ENCODE data around the gene ELAVL2. TPM values are rescaled to one million over a fixed set of nuclear protein-coding genes. Genes with fewer than 3 reads are reported as not detected.

Gene ELAVL2
- total and polyA plus RNA-seq, 4 donors = 0.02 to 1.7 TPM; not detected in 2

DNA sequence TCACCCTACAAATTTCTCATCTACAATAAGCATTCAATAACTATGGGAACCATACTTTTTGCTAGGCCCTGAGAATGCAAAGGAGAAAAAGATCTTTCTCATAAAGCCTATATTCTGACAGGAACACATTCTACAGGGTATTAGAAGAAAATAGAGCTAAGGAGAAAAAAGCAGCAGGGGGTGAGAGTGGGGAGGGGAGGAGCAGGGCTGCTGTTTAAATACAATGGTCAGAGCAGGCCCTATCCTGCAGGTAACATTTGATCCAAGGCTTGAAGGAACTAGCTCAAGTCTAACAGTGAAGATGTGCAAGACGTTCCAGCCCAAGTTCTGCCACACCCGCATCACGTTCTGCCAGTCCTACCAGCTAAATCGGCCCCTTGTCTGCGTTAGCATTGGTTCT is 89.7 kb downstream of the ELAVL2 start:
- no peak for ATAC-seq (ENCODE audit: insufficient read depth, low FRiP score)
- no peaks in the 10 kb centered on the region for H3K27me3 ChIP-seq (ENCODE audit: control insufficient read depth in 3 of 3, insufficient read depth in 3 of 3, low read length in 2 of 3)
- H3K36me3 ChIP-seq (ENCODE audit: control insufficient read depth in 4 of 4, insufficient read depth in 4 of 4, low read length in 4 of 4) = no peaks in the 10 kb centered on the region
- H3K4me3 ChIP-seq = no peak overlapping the region
- no peaks in the 10 kb centered on the region for H3K4me1 ChIP-seq (ENCODE audit: control insufficient read depth in 5 of 5, insufficient read depth in 5 of 5, low read length in 5 of 5)
- no peak for DNase-seq
- no peak overlapping the region for H3K27ac ChIP-seq (ENCODE audit: low read depth in 1 of 2, low read length in 1 of 2)
- H3K9ac ChIP-seq (ENCODE audit: insufficient read depth in 1 of 2, low read length in 2 of 2) = no peak overlapping the region
- WGBS, 2 donors = 87 to 91% methylated on average over 5 of the region's 5 CpGs
- TF ChIP-seq, protein P1, sequence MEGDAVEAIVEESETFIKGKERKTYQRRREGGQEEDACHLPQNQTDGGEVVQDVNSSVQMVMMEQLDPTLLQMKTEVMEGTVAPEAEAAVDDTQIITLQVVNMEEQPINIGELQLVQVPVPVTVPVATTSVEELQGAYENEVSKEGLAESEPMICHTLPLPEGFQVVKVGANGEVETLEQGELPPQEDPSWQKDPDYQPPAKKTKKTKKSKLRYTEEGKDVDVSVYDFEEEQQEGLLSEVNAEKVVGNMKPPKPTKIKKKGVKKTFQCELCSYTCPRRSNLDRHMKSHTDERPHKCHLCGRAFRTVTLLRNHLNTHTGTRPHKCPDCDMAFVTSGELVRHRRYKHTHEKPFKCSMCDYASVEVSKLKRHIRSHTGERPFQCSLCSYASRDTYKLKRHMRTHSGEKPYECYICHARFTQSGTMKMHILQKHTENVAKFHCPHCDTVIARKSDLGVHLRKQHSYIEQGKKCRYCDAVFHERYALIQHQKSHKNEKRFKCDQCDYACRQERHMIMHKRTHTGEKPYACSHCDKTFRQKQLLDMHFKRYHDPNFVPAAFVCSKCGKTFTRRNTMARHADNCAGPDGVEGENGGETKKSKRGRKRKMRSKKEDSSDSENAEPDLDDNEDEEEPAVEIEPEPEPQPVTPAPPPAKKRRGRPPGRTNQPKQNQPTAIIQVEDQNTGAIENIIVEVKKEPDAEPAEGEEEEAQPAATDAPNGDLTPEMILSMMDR (IDR thresholded peaks at IDR 0.05; ENCODE audit: control extremely low read depth, extremely low read depth) = no peak
- H3K9me3 ChIP-seq (ENCODE audit: control insufficient read depth in 4 of 4, insufficient read depth in 3 of 4, low read length in 3 of 4) = peaks cover 0 to 2% (median 0%) of the 10 kb centered on the region in 4 donors

- DNase-seq (no peak), ATAC-seq (ENCODE audit: insufficient read depth, low FRiP score) (no peak)
- H3K4me3 ChIP-seq = no peak overlapping the region
- H3K27me3 ChIP-seq (ENCODE audit: control insufficient read depth in 3 of 3, insufficient read depth in 3 of 3, low read length in 2 of 3) = no peaks in the 10 kb centered on the region
- no peak overlapping the region for H3K27ac ChIP-seq (ENCODE audit: low read depth in 1 of 2, low read length in 1 of 2)
- TF ChIP-seq, protein P1 (IDR thresholded peaks at IDR 0.05; ENCODE audit: control extremely low read depth, extremely low read depth) = no peak
- no peak overlapping the region for H3K9ac ChIP-seq (ENCODE audit: insufficient read depth in 1 of 2, low read length in 2 of 2)
- H3K36me3 ChIP-seq (ENCODE audit: control insufficient read depth in 4 of 4, insufficient read depth in 4 of 4, low read length in 4 of 4) = no peaks in the 10 kb centered on the region
- H3K9me3 ChIP-seq (ENCODE audit: control insufficient read depth in 4 of 4, insufficient read depth in 3 of 4, low read length in 3 of 4) = no peaks in the 10 kb centered on the region
- no peaks in the 10 kb centered on the region for H3K4me1 ChIP-seq (ENCODE audit: control insufficient read depth in 5 of 5, insufficient read depth in 5 of 5, low read length in 5 of 5)
- 80 to 86% methylated on average over 2 of the region's 2 CpGs for WGBS, 2 donors
Observed at GRCh38 chr9:23733495-23734078, 92.5 kb downstream of the ELAVL2 start.

DNA sequence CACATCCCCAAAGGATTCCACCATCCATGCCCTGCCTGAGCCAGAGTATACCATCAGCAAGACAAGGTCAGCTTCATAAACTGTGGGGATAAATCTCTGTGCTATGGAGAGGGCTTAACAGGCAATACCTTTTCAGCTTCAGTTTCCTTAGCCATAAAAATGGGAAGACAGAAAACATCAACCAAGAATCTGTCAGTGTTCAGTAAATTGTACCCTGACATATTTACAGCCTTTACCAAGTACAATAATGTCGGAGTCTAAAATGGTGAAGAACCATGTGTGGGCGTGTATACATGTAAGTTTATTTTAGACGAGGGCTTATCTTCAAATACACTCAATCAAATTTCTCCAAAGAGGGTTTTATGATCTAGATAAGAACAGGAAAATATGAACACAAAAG is 94.7 kb downstream of the ELAVL2 start:
- 62 to 73% methylated on average over 3 of the region's 3 CpGs for WGBS, 2 donors
- no peak for DNase-seq

More for the DNA sequence above, 94.7 kb downstream of the ELAVL2 start:
- TF ChIP-seq, protein P1 (IDR thresholded peaks at IDR 0.05; ENCODE audit: control extremely low read depth, extremely low read depth) = no peak
- Histone ChIP-seq H3K4me3 (no peak overlapping the region), H3K36me3 (ENCODE audit: control insufficient read depth in 4 of 4, insufficient read depth in 4 of 4, low read length in 4 of 4) (no peaks in the 10 kb centered on the region), H3K27me3 (ENCODE audit: control insufficient read depth in 3 of 3, insufficient read depth in 3 of 3, low read length in 2 of 3) (no peaks in the 10 kb centered on the region), H3K9ac (ENCODE audit: insufficient read depth in 1 of 2, low read length in 2 of 2) (no peak overlapping the region), H3K27ac (ENCODE audit: low read depth in 1 of 2, low read length in 1 of 2) (no peak overlapping the region), H3K4me1 (ENCODE audit: control insufficient read depth in 5 of 5, insufficient read depth in 5 of 5, low read length in 5 of 5) (no peaks in the 10 kb centered on the region), H3K9me3 (ENCODE audit: control insufficient read depth in 4 of 4, insufficient read depth in 3 of 4, low read length in 3 of 4) (no peaks in the 10 kb centered on the region)
- ATAC-seq (ENCODE audit: insufficient read depth, low FRiP score) = no peak
